NT2/D1 (cell line): ENCODE measurements around the gene TRIM75.

Experiments
- SUZ12 ChIP-seq: IDR thresholded peaks from 2 replicates; pipeline ENCODE4 v1.6.1; 2011; ENCODE audit not compliant: insufficient read length, insufficient read depth; ENCODE audit errors: extremely low read depth
- YY1 ChIP-seq: IDR thresholded peaks from 2 replicates; pipeline ENCODE4 v1.6.1; 2011; ENCODE audit not compliant: insufficient read length, insufficient read depth
- ZNF274 ChIP-seq: IDR thresholded peaks from 2 replicates; pipeline ENCODE4 v1.6.1; 2011; ENCODE audit warnings: mild to moderate bottlenecking, low read depth, low read length

DNA sequence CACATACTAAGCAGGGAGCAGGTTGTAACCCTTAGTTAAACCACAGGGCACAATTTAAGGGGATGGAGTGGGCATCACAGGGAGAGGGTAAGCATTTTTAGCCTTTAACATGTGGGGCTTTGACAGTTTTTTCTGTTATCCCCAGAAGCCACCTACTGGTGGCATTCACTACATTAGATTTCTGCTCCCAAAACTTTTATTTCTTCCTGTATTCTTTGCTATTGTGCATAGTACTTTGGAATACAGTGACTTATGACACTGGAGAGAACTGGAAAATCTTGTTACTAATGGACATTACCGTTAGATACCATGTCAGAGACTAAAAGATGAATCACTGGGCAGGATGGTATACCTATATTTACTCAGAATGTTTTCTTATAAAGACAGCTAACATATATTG is 7.3 kb downstream of the TRIM75 start:
- TF ChIP-seq ZNF274, result no peak
- no peak for TF ChIP-seq SUZ12
- no peak for TF ChIP-seq YY1
